ENCODE results near the gene DPF1. TPM values are rescaled to one million over a fixed set of nuclear protein-coding genes. Genes with fewer than 3 reads are reported as not detected.
"Not testable (repeated sequence)": the region's sequence is repeated elsewhere in the genome, so short reads cannot be mapped to it uniquely, and the experiment has no call there.

Gene DPF1
- total RNA-seq, 2 experiments from 2014 or later = 7.6 to 11.3 TPM

DNA sequence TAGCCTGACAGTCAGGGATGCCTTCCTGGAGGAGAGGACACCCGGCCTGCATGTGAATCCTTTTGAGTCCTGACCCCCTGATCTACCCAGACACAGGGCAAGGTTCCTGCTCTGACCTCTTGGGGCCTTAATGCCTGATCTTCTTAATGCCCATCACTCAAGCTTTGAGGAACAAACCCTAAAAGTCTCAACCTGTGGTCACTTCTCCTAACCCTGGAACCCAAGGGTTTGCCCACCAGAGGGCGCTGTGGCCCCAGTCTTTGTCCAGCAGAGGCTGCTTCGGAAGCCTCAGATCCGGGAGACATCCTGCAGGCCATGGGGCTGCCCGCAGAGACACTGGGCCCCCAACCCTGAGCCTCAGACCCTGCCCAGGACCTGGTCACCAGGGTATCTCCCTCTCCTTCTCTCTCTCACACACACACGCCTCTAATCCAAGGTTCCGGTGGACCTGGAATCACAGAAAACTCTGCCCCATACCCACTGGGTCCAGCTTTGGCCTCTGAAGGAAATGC, 9.8 kb upstream of the DPF1 start:
- Histone ChIP-seq H3K9me2 (ENCODE audit: insufficient read depth, low read length) (no peaks in the 10 kb centered on the region), H4K20me1 (ENCODE audit: insufficient read depth, low read length) (no peaks in the 10 kb centered on the region), H3K9me3 (ENCODE audit: low read length) (no peaks in the 10 kb centered on the region), H3K4me1 (ENCODE audit: insufficient read depth, low read length, poor library complexity, severe bottlenecking) (peaks cover 3% of the 10 kb centered on the region), H3K79me2 (ENCODE audit: insufficient read depth, low read depth, low read length) (no peaks in the 10 kb centered on the region), H3K36me3 (ENCODE audit: insufficient read depth, low read length) (no peaks in the 10 kb centered on the region), H2AFZ (ENCODE audit: low read length) (no peak overlapping the region), H3K4me3 (ENCODE audit: low read depth, low read length, poor library complexity, severe bottlenecking) (no peak overlapping the region), H3K27ac (ENCODE audit: low read depth, low read length, poor library complexity, severe bottlenecking) (no peak overlapping the region), H3K4me2 (ENCODE audit: low read length) (no peak overlapping the region)
- intact Hi-C loops (cut with micrococcal nuclease; ENCODE audit: unreplicated experiment) = loop anchor here (1.0 kb wide), 1 partner anchor 102 kb away; the partner anchor contains the start of gene CATSPERG
- TF ChIP-seq EZH2phosphoT487 (IDR thresholded peaks at IDR 0.05; ENCODE audit: borderline replicate concordance, low read depth, low read length) = no peak
- peak; percentile 95 for TF ChIP-seq CTCF (conservative IDR thresholded peaks at IDR 0.05; ENCODE audit: low read length)
- DNase-seq (ENCODE audit: low spot score) = peak; percentile 80
- CTCF ChIA-PET (ENCODE audit: unreplicated experiment) = interaction anchor here (0.7 kb wide), 1 partner anchor 332 kb away, joined by 3 read pairs; no protein-coding TSS in a partner anchor
- POLR2A ChIA-PET = no interaction called here
- no TSS peak for BruUV-seq (replicated peaks)

DNA sequence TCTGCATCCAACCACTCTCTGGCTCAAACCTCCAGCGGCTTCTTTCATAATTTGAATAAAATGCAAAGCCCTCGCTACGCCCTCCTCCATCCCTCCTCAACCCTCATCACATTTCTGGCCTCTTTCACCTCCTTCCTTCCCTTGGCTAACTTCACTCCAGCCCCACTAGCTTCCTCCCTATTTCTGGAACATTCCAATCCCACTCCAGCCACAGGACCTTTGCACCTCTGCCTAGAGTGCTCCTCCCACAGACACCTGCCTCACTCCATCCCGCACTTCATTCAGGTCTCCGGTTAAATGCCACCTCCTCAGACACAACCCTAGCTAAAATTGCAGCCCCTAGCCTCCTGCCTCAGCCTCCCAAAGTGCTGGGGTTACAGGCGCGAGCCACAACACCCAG, 7.9 kb upstream of the DPF1 start:
- ChIA-PET CTCF (ENCODE audit: unreplicated experiment) (no interaction called here), POLR2A (no interaction called here)
- H3K9me2 ChIP-seq (ENCODE audit: insufficient read depth, low read length) = no peaks in the 10 kb centered on the region
- no peak overlapping the region for H2AFZ ChIP-seq (ENCODE audit: low read length)
- peaks cover 6% of the 10 kb centered on the region for H3K4me1 ChIP-seq (ENCODE audit: insufficient read depth, low read length, poor library complexity, severe bottlenecking)
- H4K20me1 ChIP-seq (ENCODE audit: insufficient read depth, low read length) = no peaks in the 10 kb centered on the region
- no peak overlapping the region for H3K4me3 ChIP-seq (ENCODE audit: low read depth, low read length, poor library complexity, severe bottlenecking)
- H3K79me2 ChIP-seq (ENCODE audit: insufficient read depth, low read depth, low read length) = no peaks in the 10 kb centered on the region
- intact Hi-C loops (cut with micrococcal nuclease; ENCODE audit: unreplicated experiment) = no loop called here
- H3K27ac ChIP-seq (ENCODE audit: low read depth, low read length, poor library complexity, severe bottlenecking) = no peak overlapping the region
- TF ChIP-seq EZH2phosphoT487 (IDR thresholded peaks at IDR 0.05; ENCODE audit: borderline replicate concordance, low read depth, low read length) (no peak), CTCF (conservative IDR thresholded peaks at IDR 0.05; ENCODE audit: low read length) (no peak)
- H3K36me3 ChIP-seq (ENCODE audit: insufficient read depth, low read length) = no peaks in the 10 kb centered on the region
- no peak for DNase-seq (ENCODE audit: low spot score)
- no peaks in the 10 kb centered on the region for H3K9me3 ChIP-seq (ENCODE audit: low read length)
- H3K4me2 ChIP-seq (ENCODE audit: low read length) = no peak overlapping the region
- no TSS peak for BruUV-seq (replicated peaks)

DNA sequence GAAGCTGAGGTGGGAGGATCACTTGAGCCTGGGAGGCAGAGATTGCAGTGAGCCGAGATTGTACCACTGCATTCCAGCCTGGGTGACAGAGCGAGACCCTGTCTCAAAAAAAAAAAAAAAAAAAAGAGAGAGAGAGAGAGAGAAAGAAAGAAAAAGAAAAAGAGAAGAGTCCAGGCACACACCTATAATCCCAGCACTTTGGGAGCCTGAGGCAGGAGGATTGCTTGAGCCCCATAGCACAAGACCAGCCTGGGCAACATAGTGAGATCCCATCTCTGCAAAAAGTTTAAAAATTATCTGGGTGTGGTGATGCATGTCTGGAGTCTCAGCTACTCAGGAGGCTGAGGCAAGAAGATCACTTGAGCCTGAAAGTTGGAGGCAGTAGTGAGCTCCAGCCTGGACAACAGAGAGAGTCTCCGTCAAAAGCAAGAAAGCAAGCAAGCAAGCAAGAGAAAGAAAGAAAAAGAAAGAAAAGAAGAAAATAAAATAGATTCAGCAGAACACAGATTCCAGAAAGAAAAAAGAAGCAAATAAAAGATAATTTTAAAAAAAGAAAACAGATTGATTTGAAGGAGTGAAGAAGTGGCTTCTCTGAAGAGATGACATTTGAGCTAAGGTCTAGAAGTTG, 6.6 kb upstream of the DPF1 start:
- H3K4me1 ChIP-seq (ENCODE audit: insufficient read depth, low read length, poor library complexity, severe bottlenecking) = peaks cover 10% of the 10 kb centered on the region
- H3K4me2 ChIP-seq (ENCODE audit: low read length); H3K27ac ChIP-seq (ENCODE audit: low read depth, low read length, poor library complexity, severe bottlenecking); DNase-seq (ENCODE audit: low spot score); POLR2A ChIA-PET; H3K79me2 ChIP-seq (ENCODE audit: insufficient read depth, low read depth, low read length); BruUV-seq (replicated peaks); H3K9me2 ChIP-seq (ENCODE audit: insufficient read depth, low read length); intact Hi-C loops (cut with micrococcal nuclease; ENCODE audit: unreplicated experiment); H3K4me3 ChIP-seq (ENCODE audit: low read depth, low read length, poor library complexity, severe bottlenecking); H2AFZ ChIP-seq (ENCODE audit: low read length); H3K36me3 ChIP-seq (ENCODE audit: insufficient read depth, low read length); H4K20me1 ChIP-seq (ENCODE audit: insufficient read depth, low read length); CTCF ChIA-PET (ENCODE audit: unreplicated experiment); H3K9me3 ChIP-seq (ENCODE audit: low read length): not testable (repeated sequence)
